A549 treated with DMSO at 1 μM for 4 hours (cell line): ENCODE results near the gene KCNV2. TPM values are rescaled to one million over a fixed set of nuclear protein-coding genes. Genes with fewer than 3 reads are reported as not detected.

Source experiments
- total RNA-seq: library from RNA; stranded (reverse); fragments of 200-300 nt; extraction: Qiagen RNA extraction; gene quantifications from 5 replicates; pipeline ENCODE4 v1.2.3, GENCODE V29; 2022; ENCODE audit warnings: low read depth

Gene KCNV2
- not detected in 5 replicates for total RNA-seq

DNA sequence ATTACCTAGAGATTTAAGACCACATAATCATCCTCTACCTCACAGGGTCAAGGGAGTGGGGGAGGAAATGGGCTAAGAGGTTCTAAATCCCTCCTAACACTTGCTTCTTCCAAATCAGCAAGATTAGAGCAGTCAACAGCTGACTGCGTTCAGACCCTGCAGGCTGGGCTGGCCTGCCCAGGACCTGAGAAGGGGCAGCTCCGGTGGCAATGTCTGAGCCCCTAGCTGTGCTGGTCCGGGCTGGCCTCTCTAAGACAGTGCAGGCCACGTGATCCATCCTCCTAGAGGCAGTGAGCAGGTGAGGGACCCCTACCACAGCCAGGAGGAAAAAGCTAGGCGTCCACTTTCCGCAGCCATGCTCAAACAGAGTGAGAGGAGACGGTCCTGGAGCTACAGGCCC is at the start of gene KCNV2:
Gene KCNV2, plus strand, starts transcription at position 126 of the 400 bp plus-strand sequence. Its CDS starts 230 bp downstream, at position 356.

Other genes starting within 250 kb of the KCNV2 start
- gene VLDLR, start 95.7 kb upstream of the KCNV2 start, total RNA-seq: 20.2 to 24.2 TPM (median 22.3 TPM) in 5 replicates
- 76.9 to 87.3 TPM (median 84.3 TPM) in 5 replicates for gene PUM3, start 126.6 kb downstream of the KCNV2 start, total RNA-seq